Hepatocyte (in vitro differentiated cells): ENCODE results near the gene A2ML1. TPM values are rescaled to one million over a fixed set of nuclear protein-coding genes. Genes with fewer than 3 reads are reported as not detected.
"Not testable (repeated sequence)": the region's sequence is repeated elsewhere in the genome, so short reads cannot be mapped to it uniquely, and the experiment has no call there.

Experiments
- DNase-seq: peaks from one replicate; pipeline ENCODE4 v3.0.0-alpha.2; 2016; ENCODE audit warnings: low spot score
- H2AFZ ChIP-seq: fragments of 200-600 bp; sonication (generic); 2 replicates; pipeline ENCODE4 v1.6.0; 2016; ENCODE audit warnings: antibody characterized with exemption, mild to moderate bottlenecking
- H3K27ac ChIP-seq: fragments of 200-600 bp; sonication (generic); 2 replicates; pipeline ENCODE4 v1.5.1; 2016; ENCODE audit warnings: mild to moderate bottlenecking
- H3K27me3 ChIP-seq: fragments of 200-600 bp; sonication (generic); 2 replicates; pipeline ENCODE4 v1.6.1; 2016
- H3K36me3 ChIP-seq: fragments of 200-600 bp; sonication (generic); replicated peaks from 2 replicates; pipeline ENCODE4 v1.5.1; 2016; ENCODE audit warnings: low read depth; ENCODE audit not compliant: insufficient read depth
- H3K4me1 ChIP-seq: fragments of 200-600 bp; sonication (generic); 2 replicates; pipeline ENCODE4 v1.5.1; 2016; ENCODE audit warnings: mild to moderate bottlenecking, moderate library complexity; ENCODE audit not compliant: insufficient read depth
- H3K4me2 ChIP-seq: fragments of 200-600 bp; sonication (generic); 2 replicates; pipeline ENCODE4 v1.6.0; 2016
- H3K4me3 ChIP-seq: fragments of 200-600 bp; sonication (generic); 2 replicates; pipeline ENCODE4 v1.5.1; 2016; ENCODE audit warnings: mild to moderate bottlenecking
- H3K79me2 ChIP-seq: fragments of 200-600 bp; sonication (generic); 2 replicates; pipeline ENCODE4 v1.6.0; 2017; ENCODE audit warnings: mild to moderate bottlenecking
- H3K9me2 ChIP-seq: fragments of 200-600 bp; sonication (generic); replicated peaks from 2 replicates; pipeline ENCODE4 v1.6.0; 2017; ENCODE audit warnings: mild to moderate bottlenecking; ENCODE audit not compliant: insufficient read depth
- H3K9me3 ChIP-seq: fragments of 200-600 bp; sonication (generic); 2 replicates; pipeline ENCODE4 v1.5.1; 2016; ENCODE audit warnings: low read depth, mild to moderate bottlenecking
- H4K20me1 ChIP-seq: fragments of 200-600 bp; sonication (generic); 2 replicates; pipeline ENCODE4 v1.6.0; 2016; ENCODE audit warnings: mild to moderate bottlenecking; ENCODE audit not compliant: insufficient read depth, poor library complexity, severe bottlenecking
- EZH2 ChIP-seq: fragments of 200-600 bp; sonication (generic); IDR thresholded peaks from 2 replicates; pipeline ENCODE4 v1.6.1; 2016; ENCODE audit warnings: antibody characterized with exemption, mild to moderate bottlenecking, borderline replicate concordance
- EZH2phosphoT487 ChIP-seq: fragments of 200-600 bp; sonication (generic); IDR thresholded peaks from one replicate; pipeline ENCODE4 v1.6.1; 2018; ENCODE audit warnings: antibody characterized with exemption, mild to moderate bottlenecking, low read depth, moderate library complexity; ENCODE audit not compliant: unreplicated experiment, severe bottlenecking
- WGBS: methylation state at CpG from one replicate; pipeline ENCODE4 v1.1.6; 2016; ENCODE audit warnings: low lambda C conversion rate; ENCODE audit errors: missing lambda C conversion rate; 5-methylcytosine and 5-hydroxymethylcytosine counted together
- polyA plus RNA-seq: library from polyadenylated mRNA; unstranded; fragments of >200 nt; fragmentation: Nextera tagmentation; extraction: Ambion mirVana; gene quantifications from 2 replicates; pipeline ENCODE4 v1.2.1, GENCODE V29; 2016
- total RNA-seq: library from RNA; depleted of rRNA; stranded (reverse); fragments of >200 nt; gene quantifications from 2 replicates; pipeline ENCODE4 v1.2.3, GENCODE V29; 2014
- TF ChIP-seq, protein P1 (sequence below): fragments of 200-600 bp; sonication (generic); IDR thresholded peaks from 2 replicates; pipeline ENCODE4 v1.5.1; 2016; ENCODE audit warnings: antibody characterized with exemption, mild to moderate bottlenecking; ENCODE audit not compliant: poor library complexity

The A2ML1 gene
- total and polyA plus RNA-seq, 2 experiments from 2014 or later: 1.0 to 1.1 TPM

GRCh38 chr12:8807084-8807483 is 15.3 kb upstream of the A2ML1 start:
- not testable (repeated sequence) for H3K9me3 ChIP-seq, H3K36me3 ChIP-seq, H3K9me2 ChIP-seq, H3K27me3 ChIP-seq, H2AFZ ChIP-seq, H3K4me3 ChIP-seq, H3K27ac ChIP-seq, H4K20me1 ChIP-seq, H3K4me2 ChIP-seq, H3K4me1 ChIP-seq, H3K79me2 ChIP-seq, DNase-seq
- WGBS: 83% methylated on average over 11 of the region's 11 CpGs

DNA sequence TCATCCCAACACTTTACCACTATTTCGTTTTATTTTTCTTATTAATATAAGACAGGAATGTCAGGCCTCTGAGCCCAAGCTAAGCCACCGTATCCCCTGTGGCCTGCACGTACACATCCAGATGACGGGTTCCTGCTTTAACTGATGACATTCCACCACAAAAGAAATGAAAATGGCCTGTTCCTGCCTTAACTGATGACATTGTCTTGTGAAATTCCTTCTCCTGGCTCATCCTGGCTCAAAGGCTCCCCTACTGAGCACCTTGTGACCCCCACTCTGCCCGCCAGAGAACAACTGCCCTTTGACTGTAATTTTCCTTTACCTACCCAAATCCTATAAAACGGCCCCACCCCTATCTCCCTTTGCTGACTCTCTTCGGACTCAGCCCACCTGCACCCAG is 12.3 kb upstream of the A2ML1 start:
- H4K20me1 ChIP-seq, H3K4me2 ChIP-seq, H2AFZ ChIP-seq, H3K36me3 ChIP-seq, H3K4me3 ChIP-seq, DNase-seq, H3K79me2 ChIP-seq, H3K9me2 ChIP-seq, H3K27ac ChIP-seq, H3K4me1 ChIP-seq, H3K9me3 ChIP-seq, H3K27me3 ChIP-seq: not testable (repeated sequence)
- WGBS: 65% methylated on average over 7 of the region's 7 CpGs

- no peak overlapping the region for H3K4me2 ChIP-seq
- 78% methylated on average over 5 of the region's 5 CpGs for WGBS
Measured at GRCh38 chr12:8813572-8814357, 8.7 kb upstream of the A2ML1 start.

DNA sequence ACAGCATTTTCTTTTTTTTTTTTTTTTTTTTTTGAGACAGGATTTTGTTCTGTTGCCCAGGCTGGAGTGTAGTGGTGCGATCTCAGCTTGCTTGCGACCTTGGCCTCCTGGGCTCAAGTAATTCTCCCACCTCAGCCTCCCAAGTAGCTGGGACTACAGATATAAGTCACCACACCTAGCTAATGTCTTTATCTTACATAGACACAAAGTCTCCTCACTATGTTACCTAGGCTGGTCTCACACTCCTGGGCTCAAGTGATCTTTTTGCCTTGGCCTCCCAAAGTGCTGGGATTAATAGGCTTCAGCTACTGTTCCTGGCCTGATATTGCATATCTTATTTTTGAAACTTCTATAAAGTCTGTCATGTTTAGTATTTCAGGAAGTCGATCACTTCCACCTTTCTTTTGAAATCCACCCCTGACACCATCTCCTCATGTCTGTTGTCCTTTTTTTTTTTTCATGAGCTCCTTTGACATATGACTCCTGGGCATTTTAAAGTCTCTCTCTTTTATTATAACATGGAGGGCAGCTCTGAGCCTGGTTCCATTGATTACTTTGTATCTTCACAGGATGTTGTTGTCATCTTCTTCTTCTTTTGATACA is 5.9 kb upstream of the A2ML1 start:
- TF ChIP-seq EZH2phosphoT487 (no peak), EZH2 (no peak)
- TF ChIP-seq, protein P1, sequence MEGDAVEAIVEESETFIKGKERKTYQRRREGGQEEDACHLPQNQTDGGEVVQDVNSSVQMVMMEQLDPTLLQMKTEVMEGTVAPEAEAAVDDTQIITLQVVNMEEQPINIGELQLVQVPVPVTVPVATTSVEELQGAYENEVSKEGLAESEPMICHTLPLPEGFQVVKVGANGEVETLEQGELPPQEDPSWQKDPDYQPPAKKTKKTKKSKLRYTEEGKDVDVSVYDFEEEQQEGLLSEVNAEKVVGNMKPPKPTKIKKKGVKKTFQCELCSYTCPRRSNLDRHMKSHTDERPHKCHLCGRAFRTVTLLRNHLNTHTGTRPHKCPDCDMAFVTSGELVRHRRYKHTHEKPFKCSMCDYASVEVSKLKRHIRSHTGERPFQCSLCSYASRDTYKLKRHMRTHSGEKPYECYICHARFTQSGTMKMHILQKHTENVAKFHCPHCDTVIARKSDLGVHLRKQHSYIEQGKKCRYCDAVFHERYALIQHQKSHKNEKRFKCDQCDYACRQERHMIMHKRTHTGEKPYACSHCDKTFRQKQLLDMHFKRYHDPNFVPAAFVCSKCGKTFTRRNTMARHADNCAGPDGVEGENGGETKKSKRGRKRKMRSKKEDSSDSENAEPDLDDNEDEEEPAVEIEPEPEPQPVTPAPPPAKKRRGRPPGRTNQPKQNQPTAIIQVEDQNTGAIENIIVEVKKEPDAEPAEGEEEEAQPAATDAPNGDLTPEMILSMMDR: no peak
- WGBS: 91% methylated on average over 3 of the region's 3 CpGs
- Histone ChIP-seq H4K20me1 (no peaks in the 10 kb centered on the region), H3K9me3 (no peaks in the 10 kb centered on the region), H3K4me3 (no peak overlapping the region), H3K36me3 (no peaks in the 10 kb centered on the region), H3K79me2 (no peaks in the 10 kb centered on the region), H3K27me3 (no peaks in the 10 kb centered on the region), H3K9me2 (no peaks in the 10 kb centered on the region), H3K4me1 (no peaks in the 10 kb centered on the region), H3K4me2 (no peak overlapping the region), H2AFZ (no peak overlapping the region), H3K27ac (no peak overlapping the region)
- DNase-seq: no peak

More at GRCh38 chr12:8813572-8814357, 8.7 kb upstream of the A2ML1 start:
- Histone ChIP-seq H3K4me3 (no peak overlapping the region), H3K27ac (no peak overlapping the region), H4K20me1 (no peaks in the 10 kb centered on the region), H3K4me1 (no peaks in the 10 kb centered on the region), H3K27me3 (no peaks in the 10 kb centered on the region), H3K9me3 (no peaks in the 10 kb centered on the region), H3K9me2 (no peaks in the 10 kb centered on the region), H2AFZ (no peak overlapping the region), H3K79me2 (no peaks in the 10 kb centered on the region), H3K36me3 (no peaks in the 10 kb centered on the region)
- DNase-seq: no peak
- TF ChIP-seq, protein P1: no peak
- TF ChIP-seq EZH2: no peak
- TF ChIP-seq EZH2phosphoT487: no peak
